GM21825 (cell line): Measurements from ENCODE around the gene PRKCZ.

ENCODE experiments used
- ATAC-seq: cut with Tn5 transposase; IDR thresholded peaks from one replicate; pipeline ENCODE4 v1.9.1; 2021; ENCODE audit warnings: mild to moderate bottlenecking, moderate library complexity; ENCODE audit not compliant: unreplicated experiment

Gene PRKCZ

GRCh38 chr1:2098839-2099785, 48.9 kb downstream of the PRKCZ start:
- no peak for ATAC-seq

- no peak for ATAC-seq
These were observed 49.9 kb downstream of the PRKCZ start for GRCh38 chr1:2099886-2100779.

GRCh38 chr1:2100780-2101108, 50.5 kb downstream of the PRKCZ start:
- ATAC-seq = no peak

- ATAC-seq = no peak
These were observed 51.3 kb downstream of the PRKCZ start for GRCh38 chr1:2101531-2101930.

GRCh38 chr1:2101946-2102345, 51.7 kb downstream of the PRKCZ start:
- no peak for ATAC-seq

- ATAC-seq = no peak
These were observed 52.5 kb downstream of the PRKCZ start for GRCh38 chr1:2102753-2103152.

GRCh38 chr1:2103266-2103900, 53.2 kb downstream of the PRKCZ start:
- ATAC-seq = no peak

- no peak for ATAC-seq
These were observed 53.8 kb downstream of the PRKCZ start for GRCh38 chr1:2103901-2104590.

GRCh38 chr1:2104621-2105427, 54.6 kb downstream of the PRKCZ start:
- no peak for ATAC-seq

- no peak for ATAC-seq
These were observed 55.7 kb downstream of the PRKCZ start for GRCh38 chr1:2105781-2106524.

GRCh38 chr1:2106659-2107405, 56.6 kb downstream of the PRKCZ start:
- ATAC-seq = no peak

GRCh38 chr1:2107586-2108212, 57.5 kb downstream of the PRKCZ start:
- ATAC-seq = no peak

- no peak for ATAC-seq
These were observed 58.1 kb downstream of the PRKCZ start for GRCh38 chr1:2108213-2108876.

- ATAC-seq = no peak
These were observed 58.8 kb downstream of the PRKCZ start for GRCh38 chr1:2108877-2109580.

- ATAC-seq = no peak
These were observed 59.4 kb downstream of the PRKCZ start for GRCh38 chr1:2109581-2110021.

- ATAC-seq = no peak
These were observed 60.1 kb downstream of the PRKCZ start for GRCh38 chr1:2110191-2110737.
